Ovary (tissue), 3 donors: ENCODE measurements around the gene GLT1D1.

Experiments
- CTCF ChIP-seq, 3 donors: fragments of 450-650 bp in 2 of 3; fragments of 200-600 bp in 1 of 3; IDR thresholded peaks; one replicate each; pipeline versions ENCODE4 v1.5.1 to v1.8.0; 2016 to 2022; ENCODE audit warnings: antibody characterized with exemption in 3 of 3, mild to moderate bottlenecking in 1 of 3
- POLR2A ChIP-seq: fragments of 450-650 bp; IDR thresholded peaks from one replicate; pipeline ENCODE4 v1.6.1; 2017; ENCODE audit warnings: antibody characterized with exemption, mild to moderate bottlenecking, moderate library complexity
- donor health status: DM: no; HTN: no; CAD: no.

GRCh38 chr12:128891856-128892255 is 38.6 kb downstream of the GLT1D1 start:
- TF ChIP-seq CTCF (IDR thresholded peaks at IDR 0.05) (no peak), POLR2A (no peak)
